AG10803 (cell line): ENCODE measurements around the gene HLCS.
A peak's percentile ranks its signal among the peaks of the same experiment; 100 is the strongest.
"Not testable (repeated sequence)": the region's sequence is repeated elsewhere in the genome, so short reads cannot be mapped to it uniquely, and the experiment has no call there.

Experiments
- DNase-seq: peaks from one replicate; pipeline ENCODE4 v3.0.0; 2010; ENCODE audit warnings: low read depth
- H3K4me3 ChIP-seq: 2 replicates; pipeline ENCODE4 v1.5.1; 2011; ENCODE audit warnings: mild to moderate bottlenecking, low read length, control low read depth
- CTCF ChIP-seq: conservative IDR thresholded peaks from 2 replicates; pipeline ENCODE4 v1.5.1; 2011; ENCODE audit warnings: mild to moderate bottlenecking, low read length, control low read depth, inconsistent platforms

HLCS gene

DNA sequence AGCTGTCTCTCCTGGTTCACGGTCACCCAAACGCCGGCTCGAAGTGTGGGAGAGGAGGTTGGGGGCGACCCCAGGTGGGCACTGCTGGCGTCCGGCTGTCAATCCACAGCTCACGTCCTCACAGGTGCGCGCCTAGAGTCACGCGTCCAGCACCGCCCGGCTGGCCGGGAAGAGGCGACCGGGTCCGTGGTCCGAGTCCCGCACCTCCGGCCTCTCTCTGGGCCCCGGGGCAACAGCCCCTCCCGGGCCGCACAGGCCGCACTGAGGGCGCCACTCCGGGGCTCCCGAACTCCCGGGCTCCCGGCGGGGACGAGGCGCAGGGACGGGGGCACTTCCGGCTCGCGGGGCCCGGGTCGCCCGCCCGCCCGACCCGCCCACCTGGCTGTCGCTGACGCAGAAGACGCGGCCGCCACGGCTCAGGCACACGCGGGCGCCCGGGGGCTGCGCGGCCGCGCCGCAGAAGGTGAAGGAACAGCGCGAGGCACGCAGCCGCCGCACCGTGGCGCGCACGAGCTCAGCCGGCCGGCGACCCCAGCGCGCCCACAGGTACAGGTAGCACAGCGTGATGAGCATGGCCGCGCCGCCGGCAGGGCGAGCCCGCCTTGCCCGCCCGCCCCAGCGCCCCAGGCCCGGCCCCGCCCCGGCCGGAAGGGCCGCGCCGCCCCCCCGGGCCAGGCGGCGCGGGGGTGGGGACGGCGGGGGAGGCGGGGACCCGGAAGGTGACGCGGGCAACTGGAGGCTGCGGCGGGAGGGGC is at the start of gene HLCS:
TSS of gene HLCS (minus strand) at position 604 of the 755 bp plus-strand sequence. CDS start at position 573, 31 bp downstream.
- DNase-seq, result peak; percentile 68
- H3K4me3 ChIP-seq, result peak within 1 kb of the TSS; percentile 80
- TF ChIP-seq CTCF, result no peak

- peak; percentile 91 for TF ChIP-seq CTCF
- H3K4me3 ChIP-seq, result peak overlapping the region; percentile 52
- peak; percentile 82 for DNase-seq
Observed at GRCh38 chr21:37009740-37010341, 43.4 kb upstream of the HLCS start.

- TF ChIP-seq CTCF, result no peak
- H3K4me3 ChIP-seq, result no peak overlapping the region
- no peak for DNase-seq
Observed at GRCh38 chr21:37008724-37009123, 42.3 kb upstream of the HLCS start.

DNA sequence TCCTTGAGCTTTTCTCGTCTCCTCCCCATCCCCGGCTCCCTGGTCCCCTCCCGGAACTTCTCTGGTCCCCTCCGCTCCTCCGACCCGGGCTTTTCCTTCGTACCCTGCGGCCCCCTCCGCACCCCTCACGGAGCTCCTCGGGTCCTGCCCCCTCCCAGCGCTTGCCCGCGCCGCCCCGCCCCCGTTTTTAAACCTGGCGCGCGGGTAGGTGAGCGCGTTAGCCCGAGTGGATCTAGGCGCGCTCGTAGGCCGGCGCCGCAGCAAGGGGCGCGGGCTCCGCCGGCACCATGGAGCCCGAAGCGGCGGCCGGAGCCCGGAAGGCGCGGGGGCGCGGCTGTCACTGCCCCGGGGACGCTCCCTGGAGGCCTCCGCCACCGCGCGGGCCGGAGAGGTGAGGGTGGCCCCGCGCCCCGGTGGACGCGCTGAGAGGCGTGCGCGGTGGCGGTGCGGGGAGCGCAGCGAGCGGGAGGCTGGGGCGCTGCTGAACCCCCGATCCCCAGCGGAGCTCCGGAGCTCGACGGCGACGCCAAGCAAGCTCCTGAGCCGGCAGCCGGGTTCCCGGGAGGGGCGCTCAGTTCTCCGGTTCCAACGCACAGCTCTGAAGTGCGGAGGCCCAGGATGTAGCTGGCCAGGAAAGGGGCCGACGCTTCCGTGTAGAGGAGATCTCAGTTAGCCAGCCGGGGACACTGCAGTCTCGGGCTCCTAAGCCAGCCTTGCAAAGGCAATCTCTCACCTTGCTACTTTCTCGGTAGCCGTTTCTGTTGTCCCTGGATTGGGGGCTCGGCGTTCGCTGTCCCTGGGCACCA is 40.2 kb upstream of the HLCS start, which contains the start of gene RIPPLY3:
TSS of gene RIPPLY3 (plus strand) at position 217 of the 806 bp plus-strand sequence. CDS start at position 288, 71 bp downstream.
- no peak for TF ChIP-seq CTCF
- H3K4me3 ChIP-seq, result peak within 1 kb of the TSS; percentile 40
- DNase-seq, result peak; percentile 8

DNA sequence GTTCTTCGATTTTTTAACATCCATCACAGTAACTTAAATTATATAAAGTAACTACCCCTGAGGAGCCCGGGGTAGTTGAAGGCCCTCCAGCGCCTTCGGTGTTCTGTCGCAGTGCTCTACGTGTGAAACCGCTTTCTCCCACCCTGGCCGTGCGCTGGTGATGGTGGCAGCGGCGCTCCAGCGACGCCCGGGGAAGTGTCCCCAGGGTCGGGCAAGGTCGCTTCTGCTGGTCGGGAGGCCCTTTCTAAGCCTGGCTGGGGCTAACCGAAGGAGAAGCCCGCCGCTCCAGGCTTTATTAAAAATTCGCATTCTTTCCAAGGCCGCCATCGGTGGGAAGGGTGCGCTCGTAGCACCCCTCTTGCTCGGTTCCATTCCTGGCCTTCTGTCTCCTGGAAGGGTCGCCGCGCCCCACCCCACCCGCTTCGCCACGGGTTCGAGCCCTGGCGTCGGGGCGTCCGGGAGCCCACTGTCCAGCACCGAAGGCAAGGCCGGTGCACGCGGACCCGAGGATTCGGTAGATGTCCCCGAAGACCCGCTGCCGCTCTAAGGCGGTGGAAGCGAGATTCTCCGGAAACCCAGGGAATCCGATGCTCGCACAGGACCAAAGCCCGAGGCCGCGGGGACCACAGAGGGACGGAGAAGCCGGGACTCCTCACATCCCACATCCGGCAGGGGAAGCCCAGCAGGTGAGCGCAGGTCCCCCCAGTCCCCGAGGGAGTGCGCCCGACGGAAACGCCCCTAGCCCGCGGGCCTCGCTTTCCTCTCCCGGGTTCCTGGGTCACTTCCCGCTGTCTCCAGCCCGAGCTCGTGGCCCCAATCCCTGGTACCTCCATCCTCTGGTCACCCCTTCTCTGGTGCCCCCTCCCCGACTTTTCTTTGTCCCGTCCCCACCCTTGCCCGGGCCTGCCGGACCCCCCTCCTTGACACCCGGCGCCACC is 39.3 kb upstream of the HLCS start:
- H3K4me3 ChIP-seq, result peak overlapping the region; percentile 34
- TF ChIP-seq CTCF, result no peak
- no peak for DNase-seq

DNA sequence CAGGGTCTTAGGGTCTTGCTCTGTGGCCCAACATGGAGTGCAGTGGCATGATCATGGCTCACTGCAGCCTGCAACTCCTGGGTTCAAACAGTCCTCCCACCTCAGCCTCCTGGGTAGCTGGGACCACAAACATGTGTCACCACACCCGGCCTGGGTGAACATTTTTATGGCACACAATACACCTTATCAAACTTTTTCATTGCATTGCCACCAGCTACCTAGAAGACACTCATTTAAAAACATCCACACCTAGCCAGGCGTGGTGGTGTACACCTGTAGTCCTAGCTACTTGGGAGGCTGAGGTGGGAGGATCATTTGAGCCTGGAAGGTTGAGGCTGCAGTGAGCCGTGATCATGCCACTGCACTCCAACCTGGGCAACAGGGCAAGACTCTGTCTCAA is 37.4 kb upstream of the HLCS start:
- not testable (repeated sequence) for DNase-seq, H3K4me3 ChIP-seq

GRCh38 chr21:37002851-37003250 is 36.4 kb upstream of the HLCS start:
- not testable (repeated sequence) for H3K4me3 ChIP-seq, DNase-seq
